ENCODE data around the gene PRR3. TPM values are rescaled to one million over a fixed set of nuclear protein-coding genes. Genes with fewer than 3 reads are reported as not detected.
"Not testable (repeated sequence)": the region's sequence is repeated elsewhere in the genome, so short reads cannot be mapped to it uniquely, and the experiment has no call there.

Gene PRR3
- total RNA-seq, 1 experiment from 2014 or later, result 26.2 TPM

DNA sequence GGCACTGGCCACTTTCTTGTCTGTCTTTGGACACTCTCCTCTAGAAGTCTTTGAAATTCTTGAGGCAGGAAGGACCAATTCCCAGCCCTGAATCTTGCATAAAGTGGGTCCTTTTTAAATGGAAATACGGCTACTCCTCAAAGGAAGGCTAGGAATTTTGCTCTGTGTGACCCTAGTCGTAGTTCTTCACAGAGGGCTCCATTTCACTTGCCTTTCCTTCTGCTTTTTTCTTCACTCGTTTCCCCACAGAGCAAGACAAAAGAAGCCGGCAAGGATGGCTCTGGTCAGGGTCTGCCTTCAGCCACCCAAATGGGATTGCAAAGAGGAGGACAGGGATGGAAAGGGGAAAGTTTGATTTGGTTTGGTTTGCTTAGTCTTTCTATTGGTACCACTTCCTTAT is 42.0 kb upstream of the PRR3 start:
- BruUV-seq (replicated peaks), result no TSS peak
- H3K9me3 Mint-ChIP-seq (ENCODE audit: unreplicated experiment), result no peaks in the 10 kb centered on the region

DNA sequence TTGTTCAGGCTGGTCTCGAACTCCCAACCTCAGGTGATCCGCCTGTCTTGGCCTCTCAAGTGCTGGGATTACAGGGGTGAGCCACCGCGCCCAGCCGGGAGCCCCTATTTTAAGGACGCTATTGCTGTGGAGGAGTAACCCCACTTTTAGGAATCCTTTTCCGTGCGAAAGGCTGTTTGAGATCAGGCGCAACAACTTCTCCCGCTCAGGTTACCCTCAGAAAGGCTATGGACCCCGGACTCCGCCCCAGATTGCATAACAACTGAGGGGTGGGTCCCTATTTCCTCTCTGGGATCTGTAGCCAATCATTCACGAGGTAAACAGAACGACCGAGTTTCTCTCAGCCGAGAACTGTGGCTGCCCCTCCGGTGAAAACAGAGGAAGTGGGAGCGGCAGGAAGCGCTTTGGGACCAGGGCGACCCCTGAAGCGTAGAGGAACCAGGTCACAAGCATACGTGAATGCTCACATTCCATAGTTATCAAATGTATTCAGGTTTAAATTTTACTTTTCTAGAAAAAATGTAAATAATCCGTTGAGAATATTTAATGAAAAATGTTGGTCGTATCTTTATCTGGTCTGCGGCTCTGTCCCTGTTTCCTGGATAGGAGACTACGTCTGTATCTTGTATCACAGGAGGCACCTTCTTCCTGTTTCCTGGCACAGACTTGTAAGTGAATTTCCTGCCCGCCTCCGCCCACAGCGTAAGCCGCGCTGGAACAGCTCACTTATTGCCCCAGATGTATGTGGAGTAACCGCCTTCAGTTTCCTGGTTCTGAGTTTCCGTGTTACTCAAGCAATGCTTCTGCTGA is 40.9 kb upstream of the PRR3 start:
- CTCF ChIA-PET, result interaction anchor here (1.2 to 2.6 kb wide), 3 partner anchors 16 to 25 kb away, joined by 4 to 9 read pairs (median 7); no protein-coding TSS in a partner anchor

More for the DNA sequence above, 42.0 kb upstream of the PRR3 start:
- intact Hi-C loops (cut with micrococcal nuclease), result no loop called here
- Mint-ChIP-seq H3K4me1 (ENCODE audit: insufficient read depth, unreplicated experiment) (no peaks in the 10 kb centered on the region), H3K4me3 (ENCODE audit: unreplicated experiment) (no peak overlapping the region), H3K36me3 (ENCODE audit: insufficient read depth, unreplicated experiment) (no peaks in the 10 kb centered on the region), H3K27ac (ENCODE audit: low read depth, unreplicated experiment) (no peak overlapping the region), H3K27me3 (ENCODE audit: insufficient read depth, unreplicated experiment) (no peaks in the 10 kb centered on the region)
- TF ChIP-seq, protein P1, sequence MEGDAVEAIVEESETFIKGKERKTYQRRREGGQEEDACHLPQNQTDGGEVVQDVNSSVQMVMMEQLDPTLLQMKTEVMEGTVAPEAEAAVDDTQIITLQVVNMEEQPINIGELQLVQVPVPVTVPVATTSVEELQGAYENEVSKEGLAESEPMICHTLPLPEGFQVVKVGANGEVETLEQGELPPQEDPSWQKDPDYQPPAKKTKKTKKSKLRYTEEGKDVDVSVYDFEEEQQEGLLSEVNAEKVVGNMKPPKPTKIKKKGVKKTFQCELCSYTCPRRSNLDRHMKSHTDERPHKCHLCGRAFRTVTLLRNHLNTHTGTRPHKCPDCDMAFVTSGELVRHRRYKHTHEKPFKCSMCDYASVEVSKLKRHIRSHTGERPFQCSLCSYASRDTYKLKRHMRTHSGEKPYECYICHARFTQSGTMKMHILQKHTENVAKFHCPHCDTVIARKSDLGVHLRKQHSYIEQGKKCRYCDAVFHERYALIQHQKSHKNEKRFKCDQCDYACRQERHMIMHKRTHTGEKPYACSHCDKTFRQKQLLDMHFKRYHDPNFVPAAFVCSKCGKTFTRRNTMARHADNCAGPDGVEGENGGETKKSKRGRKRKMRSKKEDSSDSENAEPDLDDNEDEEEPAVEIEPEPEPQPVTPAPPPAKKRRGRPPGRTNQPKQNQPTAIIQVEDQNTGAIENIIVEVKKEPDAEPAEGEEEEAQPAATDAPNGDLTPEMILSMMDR (IDR thresholded peaks at IDR 0.05; ENCODE audit: unreplicated experiment), result no peak
- ChIA-PET POLR2A (interaction anchor here (3.6 kb wide), 1 partner anchor 13 kb away, joined by 19 read pairs; no protein-coding TSS in a partner anchor), CTCF (interaction anchor here (2.3 kb wide), 1 partner anchor 17 kb away, joined by 9 read pairs; no protein-coding TSS in a partner anchor)
- no peak for DNase-seq (ENCODE audit: unreplicated experiment)

DNA sequence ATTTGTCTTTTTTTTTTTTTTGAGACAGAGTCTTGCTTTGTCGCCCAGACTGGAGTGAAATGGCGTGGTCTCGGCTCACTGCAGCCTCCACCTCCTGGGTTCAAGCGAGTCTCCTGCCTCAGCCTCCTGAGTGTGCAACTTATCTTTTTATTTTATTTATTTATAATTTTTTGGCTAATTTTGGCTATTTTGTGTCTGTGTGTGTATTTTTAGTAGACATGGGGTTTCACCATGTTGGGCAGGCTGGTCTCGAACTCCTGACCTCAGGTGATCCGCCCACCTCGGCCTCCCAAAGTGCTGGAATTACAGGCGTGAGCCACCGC is 40.4 kb upstream of the PRR3 start:
- H3K27me3 Mint-ChIP-seq (ENCODE audit: insufficient read depth, unreplicated experiment); DNase-seq (ENCODE audit: unreplicated experiment); H3K36me3 Mint-ChIP-seq (ENCODE audit: insufficient read depth, unreplicated experiment); BruUV-seq (replicated peaks); H3K4me1 Mint-ChIP-seq (ENCODE audit: insufficient read depth, unreplicated experiment); H3K9me3 Mint-ChIP-seq (ENCODE audit: unreplicated experiment): not testable (repeated sequence)
- Mint-ChIP-seq H3K27ac (ENCODE audit: low read depth, unreplicated experiment) (peak overlapping the region; percentile 98), H3K4me3 (ENCODE audit: unreplicated experiment) (peak overlapping the region; percentile 75)
- ChIA-PET CTCF (interaction anchor here (1.2 to 2.6 kb wide), 2 partner anchors 15 to 25 kb away, joined by 4 to 7 read pairs; no protein-coding TSS in a partner anchor), POLR2A (interaction anchor here (0.6 to 3.6 kb wide), 16 partner anchors 11 to 389 kb away, joined by 3 to 19 read pairs (median 4); partner anchors contain the start of gene MRPS18B)
- intact Hi-C loops (cut with micrococcal nuclease), result loop anchor here (2.0 kb wide), 1 partner anchor 20 kb away; no protein-coding TSS in a partner anchor

More for the DNA sequence above, 40.9 kb upstream of the PRR3 start:
- peak; percentile 95 for DNase-seq (ENCODE audit: unreplicated experiment)
- Mint-ChIP-seq H3K27ac (ENCODE audit: low read depth, unreplicated experiment) (peak overlapping the region; percentile 98), H3K36me3 (ENCODE audit: insufficient read depth, unreplicated experiment) (no peaks in the 10 kb centered on the region), H3K9me3 (ENCODE audit: unreplicated experiment) (no peaks in the 10 kb centered on the region), H3K27me3 (ENCODE audit: insufficient read depth, unreplicated experiment) (no peaks in the 10 kb centered on the region), H3K4me3 (ENCODE audit: unreplicated experiment) (peak overlapping the region; percentile 75), H3K4me1 (ENCODE audit: insufficient read depth, unreplicated experiment) (peaks cover 5% of the 10 kb centered on the region)
- POLR2A ChIA-PET, result interaction anchor here (0.6 to 3.6 kb wide), 16 partner anchors 12 to 390 kb away, joined by 3 to 19 read pairs (median 4); partner anchors contain the start of gene MRPS18B
- BruUV-seq (replicated peaks), result TSS peak; percentile 95
- intact Hi-C loops (cut with micrococcal nuclease), result loop anchor here (2.0 kb wide), 1 partner anchor 19 kb away; no protein-coding TSS in a partner anchor
- TF ChIP-seq, protein P1 (IDR thresholded peaks at IDR 0.05; ENCODE audit: unreplicated experiment), result no peak

DNA sequence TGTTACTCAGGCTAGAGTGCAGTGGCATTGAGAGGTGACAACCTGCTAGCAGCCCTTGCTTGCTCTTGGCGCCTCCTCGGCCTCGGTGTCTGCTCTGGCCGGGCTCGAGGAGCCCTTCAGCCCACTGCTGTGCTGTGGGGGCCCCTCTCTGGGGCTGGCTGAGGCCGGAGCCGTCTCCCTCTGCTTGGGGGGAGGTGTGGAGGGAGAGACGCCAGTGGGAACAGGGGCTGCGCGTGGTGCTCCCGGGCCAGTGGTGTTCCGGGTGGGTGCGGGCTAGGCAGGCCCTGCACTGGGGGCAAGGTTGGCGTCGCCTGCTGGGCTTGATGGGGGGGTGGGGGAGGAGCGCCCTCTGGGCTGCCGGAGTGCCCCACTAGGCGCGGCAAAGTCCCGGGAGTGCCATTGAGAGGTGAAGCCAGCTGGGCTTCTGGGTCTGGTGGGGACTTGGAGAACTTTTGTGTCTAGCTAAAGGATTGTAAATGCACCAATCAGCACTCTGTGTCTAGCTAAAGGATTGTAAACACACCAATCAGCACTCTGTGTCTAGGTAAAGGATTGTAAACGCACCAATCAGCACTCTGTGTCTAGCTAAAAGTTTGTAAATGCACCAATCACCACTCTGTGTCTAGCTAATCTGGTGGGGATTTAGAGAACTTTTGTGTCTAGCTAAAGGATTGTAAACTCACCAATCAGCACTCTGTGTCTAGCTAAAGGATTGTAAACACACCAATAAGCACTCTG is 39.2 kb upstream of the PRR3 start:
- not testable (repeated sequence) for BruUV-seq (replicated peaks); H3K36me3 Mint-ChIP-seq (ENCODE audit: insufficient read depth, unreplicated experiment); H3K9me3 Mint-ChIP-seq (ENCODE audit: unreplicated experiment); H3K27me3 Mint-ChIP-seq (ENCODE audit: insufficient read depth, unreplicated experiment); DNase-seq (ENCODE audit: unreplicated experiment); H3K27ac Mint-ChIP-seq (ENCODE audit: low read depth, unreplicated experiment); H3K4me3 Mint-ChIP-seq (ENCODE audit: unreplicated experiment)
- ChIA-PET CTCF (interaction anchor here (0.7 to 2.6 kb wide), 5 partner anchors 10 to 35 kb away, joined by 4 to 7 read pairs (median 5); no protein-coding TSS in a partner anchor), POLR2A (interaction anchor here (0.7 to 3.6 kb wide), 6 partner anchors 10 to 34 kb away, joined by 3 to 19 read pairs (median 6); no protein-coding TSS in a partner anchor)
- intact Hi-C loops (cut with micrococcal nuclease), result loop anchor here (2.0 kb wide), 1 partner anchor 21 kb away; no protein-coding TSS in a partner anchor
- H3K4me1 Mint-ChIP-seq (ENCODE audit: insufficient read depth, unreplicated experiment), result peaks cover 12% of the 10 kb centered on the region

DNA sequence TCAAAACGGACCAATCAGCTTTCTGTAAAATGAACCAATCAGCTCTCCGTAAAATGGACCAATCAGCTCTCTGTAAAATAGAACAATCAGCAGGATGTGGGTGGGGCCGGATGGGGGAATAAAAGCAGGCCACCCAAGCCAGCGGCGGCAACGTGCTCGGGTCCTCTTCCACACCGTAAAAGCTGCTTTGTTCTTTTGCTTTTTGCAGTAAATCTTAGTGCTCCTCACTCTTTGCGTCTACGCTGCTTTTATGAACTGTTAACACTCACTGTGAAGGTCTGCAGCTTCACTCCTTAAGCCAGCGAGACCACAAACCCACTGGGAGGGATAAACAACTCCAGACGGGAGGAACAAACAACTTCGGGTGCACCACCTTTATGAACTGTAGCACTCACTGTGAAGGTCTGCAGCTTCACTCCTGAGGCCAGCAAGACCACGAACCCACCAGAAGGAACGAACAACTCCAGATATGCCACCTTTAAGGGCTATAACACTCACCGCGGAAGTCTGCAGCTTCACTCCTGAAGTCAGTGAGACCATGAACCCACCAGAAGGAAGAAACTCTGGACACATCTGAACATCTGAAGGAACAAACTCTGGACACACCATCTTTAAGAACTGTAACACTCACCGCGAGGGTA is 38.5 kb upstream of the PRR3 start:
- H3K36me3 Mint-ChIP-seq (ENCODE audit: insufficient read depth, unreplicated experiment); H3K27me3 Mint-ChIP-seq (ENCODE audit: insufficient read depth, unreplicated experiment); intact Hi-C loops (cut with micrococcal nuclease); H3K27ac Mint-ChIP-seq (ENCODE audit: low read depth, unreplicated experiment); DNase-seq (ENCODE audit: unreplicated experiment); BruUV-seq (replicated peaks); H3K9me3 Mint-ChIP-seq (ENCODE audit: unreplicated experiment); H3K4me3 Mint-ChIP-seq (ENCODE audit: unreplicated experiment): not testable (repeated sequence)
- ChIA-PET POLR2A (interaction anchor here (0.7 to 0.9 kb wide), 2 partner anchors 10 to 22 kb away, joined by 3 to 4 read pairs; no protein-coding TSS in a partner anchor), CTCF (interaction anchor here (0.7 to 2.6 kb wide), 6 partner anchors 9 to 36 kb away, joined by 3 to 7 read pairs (median 4); no protein-coding TSS in a partner anchor)
- H3K4me1 Mint-ChIP-seq (ENCODE audit: insufficient read depth, unreplicated experiment), result peaks cover 12% of the 10 kb centered on the region
